GM21526 (cell line): ENCODE data around the gene SYNDIG1.

Source experiments
- ATAC-seq: cut with Tn5 transposase; IDR thresholded peaks from one replicate; pipeline ENCODE4 v1.9.1; 2021; ENCODE audit warnings: moderate library complexity; ENCODE audit not compliant: unreplicated experiment, low FRiP score

The SYNDIG1 gene

GRCh38 chr20:24518515-24518914 lies 49.1 kb downstream of the SYNDIG1 start:
- ATAC-seq: no peak

GRCh38 chr20:24519476-24519875 lies 50.0 kb downstream of the SYNDIG1 start:
- no peak for ATAC-seq

- ATAC-seq: no peak
Observed at GRCh38 chr20:24521032-24521431, 51.6 kb downstream of the SYNDIG1 start.

- ATAC-seq: no peak
Observed at GRCh38 chr20:24522452-24523330, 53.3 kb downstream of the SYNDIG1 start.

- no peak for ATAC-seq
Observed at GRCh38 chr20:24523661-24524060, 54.2 kb downstream of the SYNDIG1 start.

- no peak for ATAC-seq
Observed at GRCh38 chr20:24528583-24529368, 59.3 kb downstream of the SYNDIG1 start.

- ATAC-seq: no peak
Observed at GRCh38 chr20:24529369-24529719, 59.9 kb downstream of the SYNDIG1 start.

- no peak for ATAC-seq
Observed at GRCh38 chr20:24530131-24530680, 60.8 kb downstream of the SYNDIG1 start.

GRCh38 chr20:24531202-24531601 lies 61.8 kb downstream of the SYNDIG1 start:
- ATAC-seq: no peak

GRCh38 chr20:24531631-24532419 lies 62.4 kb downstream of the SYNDIG1 start:
- ATAC-seq: no peak

- no peak for ATAC-seq
Observed at GRCh38 chr20:24533449-24533848, 64.0 kb downstream of the SYNDIG1 start.

- ATAC-seq: no peak
Observed at GRCh38 chr20:24534282-24534681, 64.9 kb downstream of the SYNDIG1 start.

GRCh38 chr20:24535941-24536730 lies 66.7 kb downstream of the SYNDIG1 start:
- no peak for ATAC-seq

- no peak for ATAC-seq
Observed at GRCh38 chr20:24537210-24537609, 67.8 kb downstream of the SYNDIG1 start.

- no peak for ATAC-seq
Observed at GRCh38 chr20:24542721-24543120, 73.3 kb downstream of the SYNDIG1 start.

- no peak for ATAC-seq
Observed at GRCh38 chr20:24543168-24543567, 73.7 kb downstream of the SYNDIG1 start.

- no peak for ATAC-seq
Observed at GRCh38 chr20:24543741-24544140, 74.3 kb downstream of the SYNDIG1 start.

GRCh38 chr20:24544371-24544770 lies 74.9 kb downstream of the SYNDIG1 start:
- ATAC-seq: no peak

- ATAC-seq: no peak
Observed at GRCh38 chr20:24545168-24545567, 75.7 kb downstream of the SYNDIG1 start.
